Stimulated activated CD4-positive, alpha-beta T cell treated with anti-CD3 and anti-CD28 coated beads, TNF-alpha, amount 100 ng/mL, for 4 hours (primary cell): ENCODE measurements around the gene PLXNA2.

Experiments used
- DNase-seq, 3 experiments: peaks; one replicate each; pipeline ENCODE4 v3.0.0-alpha.2; 2020; ENCODE audit warnings: low read depth in 3 of 3

The PLXNA2 gene

GRCh38 chr1:208179263-208179816 lies 64.8 kb downstream of the PLXNA2 start:
- no peak for DNase-seq

GRCh38 chr1:208178091-208178529 lies 66.1 kb downstream of the PLXNA2 start:
- no peak for DNase-seq

DNA sequence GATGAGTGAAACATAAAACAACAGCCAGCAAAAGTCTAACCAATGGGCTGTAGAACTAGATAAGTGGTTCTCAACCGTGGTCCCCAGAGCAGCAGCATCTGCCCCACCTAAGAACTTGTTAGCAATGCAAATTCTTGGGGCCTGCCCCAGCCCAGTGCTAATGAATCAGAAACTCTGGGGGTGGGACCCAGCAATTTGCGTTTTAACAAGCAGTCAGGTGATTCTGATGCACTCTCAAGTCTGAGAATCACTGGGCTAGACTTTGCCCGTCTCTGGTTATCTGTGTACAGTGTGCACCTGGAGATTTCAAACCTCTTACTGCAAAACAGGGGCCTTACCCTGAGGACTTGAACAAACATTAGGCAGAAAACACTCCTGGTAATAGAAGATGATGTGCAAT lies 66.5 kb downstream of the PLXNA2 start:
- DNase-seq = no peak

- no peak for DNase-seq
These were observed 67.5 kb downstream of the PLXNA2 start for GRCh38 chr1:208176649-208177048.

DNA sequence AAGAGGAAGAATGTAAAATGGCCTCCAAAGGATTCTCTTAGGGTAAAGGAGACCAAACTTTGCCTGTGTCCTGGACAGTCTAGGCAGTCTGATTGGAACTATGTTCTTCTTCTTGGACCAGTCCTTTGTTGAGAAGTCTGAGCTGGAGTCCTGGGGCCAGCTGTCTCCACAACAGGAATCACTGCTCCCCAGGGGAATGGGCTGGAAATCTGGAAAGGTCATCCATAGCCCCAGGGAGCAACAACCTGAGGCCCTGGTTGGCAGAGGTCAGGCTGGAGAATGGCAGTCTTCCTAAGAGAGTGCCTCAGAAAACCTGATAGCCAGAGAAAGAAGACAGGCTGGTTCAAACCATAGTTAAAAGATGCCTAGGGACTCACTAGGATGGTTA lies 68.7 kb downstream of the PLXNA2 start:
- DNase-seq = no peak

DNA sequence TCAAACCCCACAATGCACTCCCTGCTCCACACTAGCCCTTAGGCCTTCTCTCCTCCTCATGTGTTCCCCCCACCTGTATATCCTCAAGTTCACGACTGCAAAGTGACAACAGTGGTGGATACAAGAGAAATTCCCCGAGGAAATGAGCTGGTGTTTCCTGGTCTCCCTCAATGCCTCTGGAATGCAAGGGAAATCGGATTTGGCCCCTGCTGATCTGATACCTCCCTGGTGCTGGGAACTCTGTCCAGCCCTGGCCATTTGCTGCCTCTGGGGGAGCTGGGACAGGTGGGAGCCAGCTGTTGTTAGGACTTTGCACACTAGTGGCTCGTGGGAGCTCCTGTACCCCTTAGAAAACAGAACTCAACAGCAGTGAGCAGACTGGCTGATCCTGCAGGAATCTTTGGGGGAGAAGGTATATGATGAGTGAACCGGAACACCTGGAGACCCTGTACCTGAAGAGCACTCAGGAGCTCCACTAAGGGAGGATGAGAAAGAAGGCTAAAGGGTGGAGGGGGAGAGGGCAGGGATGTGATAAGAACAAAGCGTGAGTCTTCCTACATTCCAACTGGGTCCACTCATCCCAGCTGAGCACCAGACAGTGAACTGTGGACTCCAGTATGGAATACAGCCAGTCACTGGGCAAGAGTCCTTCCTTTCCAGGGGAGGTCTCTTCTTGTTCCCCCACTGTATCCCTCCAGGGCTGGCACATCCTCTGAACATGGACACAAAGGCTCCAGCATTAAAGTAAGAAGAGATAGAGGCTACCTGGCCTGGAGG lies 69.3 kb downstream of the PLXNA2 start:
- DNase-seq = no peak

- DNase-seq = no peak
These were observed 70.0 kb downstream of the PLXNA2 start for GRCh38 chr1:208174200-208174599.

DNA sequence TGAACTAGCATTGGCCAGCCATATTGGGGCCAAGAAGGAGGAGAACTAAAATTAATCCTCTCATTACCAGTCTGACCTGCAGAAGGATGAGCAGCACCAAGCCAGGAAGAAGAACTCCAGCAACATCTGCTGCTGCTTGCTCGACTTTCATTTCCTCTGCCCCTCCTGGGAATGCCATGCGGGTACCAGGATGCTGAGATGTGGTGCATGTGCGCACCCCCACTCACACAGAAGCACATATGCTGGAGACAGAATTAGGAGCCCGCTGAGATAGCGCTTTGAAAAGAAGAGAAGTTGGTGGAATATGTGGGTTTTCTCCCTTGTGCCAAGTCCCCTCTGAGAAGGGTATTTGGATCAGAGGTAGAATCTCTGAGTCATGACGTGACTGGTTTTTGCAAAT lies 70.4 kb downstream of the PLXNA2 start:
- no peak for DNase-seq

GRCh38 chr1:208172423-208173145 lies 71.6 kb downstream of the PLXNA2 start:
- DNase-seq = no peak

DNA sequence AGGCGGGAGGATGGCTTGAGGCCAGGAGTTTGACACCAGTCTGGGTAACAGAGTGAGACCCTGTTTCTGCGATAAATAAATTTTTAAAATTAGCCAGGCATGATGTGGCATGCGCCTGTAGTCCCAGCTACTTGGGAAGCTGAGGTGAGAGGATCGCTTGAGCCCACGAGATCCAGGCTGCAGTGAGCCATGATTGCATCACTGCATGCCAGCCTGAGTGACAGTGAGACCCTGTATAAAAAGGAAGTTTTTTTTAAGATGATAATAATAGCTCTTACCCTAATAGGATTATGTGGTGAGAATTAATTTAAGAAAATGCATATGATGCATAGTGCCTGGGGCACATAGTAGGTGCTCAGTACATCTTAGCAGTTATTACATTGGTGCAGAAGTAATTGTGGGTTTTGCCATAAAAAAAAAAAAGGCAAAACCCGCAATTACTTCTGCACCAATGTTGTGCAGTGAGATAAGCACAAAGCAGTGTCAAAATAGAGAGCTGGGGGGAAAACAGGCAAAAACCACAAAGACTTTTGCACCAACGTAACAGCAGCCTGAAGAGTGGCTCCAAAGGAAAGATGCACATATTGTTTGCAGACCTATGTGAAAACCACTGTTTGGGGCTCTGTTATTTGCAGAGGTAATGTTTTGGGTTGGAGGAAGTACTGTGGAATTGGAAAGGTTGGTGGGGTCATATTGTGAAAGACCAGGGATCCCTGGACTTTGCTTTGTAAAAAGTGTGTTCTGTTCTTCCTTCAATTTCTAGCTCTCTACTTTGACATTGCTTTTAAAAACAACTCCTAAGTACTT lies 72.4 kb downstream of the PLXNA2 start:
- DNase-seq = no peak

DNA sequence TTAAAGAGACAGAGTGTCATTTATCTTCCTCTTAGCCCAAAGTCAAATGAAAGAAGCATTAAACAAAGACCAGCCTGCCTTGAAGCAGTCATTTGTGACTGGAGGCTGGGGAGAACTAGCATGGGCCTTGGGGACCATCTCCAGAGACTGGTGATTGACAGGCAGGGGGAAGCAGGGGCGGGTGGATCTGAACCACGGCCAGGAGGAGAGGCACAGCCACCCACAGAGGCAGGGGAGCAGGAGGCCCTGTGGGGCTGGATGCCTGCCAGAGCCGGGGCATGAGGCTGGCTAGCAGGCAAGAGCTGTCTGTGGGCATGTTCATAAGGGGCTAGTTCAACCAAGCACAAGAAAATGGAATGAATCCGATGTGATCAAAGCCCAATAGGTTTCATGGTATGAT lies 73.9 kb downstream of the PLXNA2 start:
- DNase-seq = no peak

GRCh38 chr1:208169081-208169879 lies 74.9 kb downstream of the PLXNA2 start:
- DNase-seq = no peak

GRCh38 chr1:208167261-208167869 lies 76.8 kb downstream of the PLXNA2 start:
- DNase-seq = no peak

GRCh38 chr1:208166340-208167138 lies 77.6 kb downstream of the PLXNA2 start:
- no peak for DNase-seq

DNA sequence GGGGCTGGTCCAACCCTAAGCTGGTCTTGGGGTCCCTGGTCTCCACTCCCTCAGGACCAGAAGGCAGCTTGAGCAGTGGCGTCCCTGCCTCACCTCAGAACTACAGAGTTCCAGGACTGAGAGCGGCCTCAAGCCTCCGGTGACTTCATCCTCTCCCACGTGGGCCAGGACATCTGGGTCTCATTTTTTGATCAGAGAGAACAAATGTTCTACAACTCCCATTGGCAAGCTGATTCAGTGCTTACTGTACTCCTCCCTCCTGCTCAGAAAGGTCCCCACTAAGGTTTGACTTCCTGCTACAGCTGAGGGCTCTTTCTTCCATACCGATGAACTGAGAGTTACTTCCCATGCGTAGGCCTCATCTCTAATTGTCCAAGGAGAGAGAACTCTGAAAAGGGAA lies 78.5 kb downstream of the PLXNA2 start:
- no peak for DNase-seq

- DNase-seq = no peak
These were observed 79.6 kb downstream of the PLXNA2 start for GRCh38 chr1:208164609-208165008.

- DNase-seq = no peak
These were observed 80.6 kb downstream of the PLXNA2 start for GRCh38 chr1:208163539-208163938.

DNA sequence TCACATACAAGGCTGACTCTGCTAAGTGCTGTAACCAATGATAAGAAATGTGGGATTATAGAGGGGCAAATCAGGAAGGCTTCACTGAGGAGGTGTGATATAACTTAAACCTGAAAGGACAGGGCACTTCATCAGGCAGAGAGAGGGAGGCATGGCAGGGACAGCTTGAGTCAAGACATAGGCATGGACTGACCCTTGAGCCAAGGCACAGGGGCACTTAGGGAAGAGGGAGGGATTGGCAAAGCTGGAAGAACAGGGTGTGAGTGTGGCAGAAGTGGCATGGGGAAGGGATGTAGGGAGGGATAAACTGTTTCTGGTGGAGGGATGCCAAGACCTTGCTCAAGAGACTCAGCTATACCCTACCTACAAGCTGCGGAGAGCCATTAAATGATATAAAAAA lies 81.3 kb downstream of the PLXNA2 start:
- DNase-seq = no peak

GRCh38 chr1:208161656-208162375 lies 82.4 kb downstream of the PLXNA2 start:
- no peak for DNase-seq
